Stomach (tissue), 9 donors: ENCODE data around the gene SERPIND1. TPM values are rescaled to one million over a fixed set of nuclear protein-coding genes. Genes with fewer than 3 reads are reported as not detected.

ENCODE experiments used
- DNase-seq, 2 donors: peaks; one replicate each; pipeline versions ENCODE4 v3.0.0 to v3.0.0-alpha.2; 2013 to 2019
- H3K27ac ChIP-seq, 5 donors: fragments of 200-600 bp in 4 of 5; sonication (generic) in 4 of 5; one replicate each; pipeline ENCODE4 v1.5.1; 2013 to 2019; ENCODE audit warnings: mild to moderate bottlenecking in 1 of 5, moderate library complexity in 1 of 5
- H3K27me3 ChIP-seq, 3 donors: fragments of 200-600 bp; sonication (generic); one replicate each; pipeline ENCODE4 v1.5.1; 2017 to 2019; ENCODE audit warnings: mixed run types in 1 of 3
- H3K36me3 ChIP-seq, 4 donors: fragments of 200-600 bp; sonication (generic); 1 replicate in 3 of 4; 2 replicates in 1 of 4; pipeline ENCODE4 v1.5.1; 2016 to 2019
- H3K4me1 ChIP-seq, 4 donors: fragments of 200-600 bp; sonication (generic); one replicate each; pipeline ENCODE4 v1.5.1; 2016 to 2019
- H3K4me3 ChIP-seq, 4 donors: fragments of 200-600 bp; sonication (generic) in 3 of 4; one replicate each; pipeline ENCODE4 v1.5.1; 2016 to 2019; ENCODE audit warnings: mild to moderate bottlenecking in 1 of 4
- H3K9me3 ChIP-seq, 4 donors: fragments of 200-600 bp; sonication (generic); one replicate each; pipeline ENCODE4 v1.5.1; 2016 to 2019
- CTCF ChIP-seq, 7 experiments: fragments of 450-650 bp in 4 of 7; fragments of 200-600 bp in 3 of 7; sonication (generic) in 3 of 7; IDR thresholded peaks; one replicate each; pipeline ENCODE4 v1.5.1; 2016 to 2019; ENCODE audit warnings: antibody characterized with exemption in 7 of 7, control low read depth in 2 of 7, mild to moderate bottlenecking in 1 of 7
- EP300 ChIP-seq: sonication (generic); formaldehyde crosslinking; IDR thresholded peaks from one replicate; pipeline ENCODE4 v1.6.1; 2017; ENCODE audit warnings: antibody characterized with exemption
- POLR2A ChIP-seq, 4 donors: fragments of 450-650 bp; IDR thresholded peaks; one replicate each; pipeline ENCODE4 v1.6.1; 2016; ENCODE audit warnings: antibody characterized with exemption in 4 of 4, control low read depth in 2 of 4, mild to moderate bottlenecking in 1 of 4, moderate library complexity in 1 of 4
- POLR2AphosphoS5 ChIP-seq, 3 donors: sonication (generic); formaldehyde crosslinking; IDR thresholded peaks; one replicate each; pipeline ENCODE4 v1.6.1; 2016; ENCODE audit warnings: antibody characterized with exemption in 3 of 3
- WGBS, 5 donors: extraction: QIAGEN DNeasy Blood & Tissue Kit in 3 of 5; methylation state at CpG; one replicate each; pipeline versions ENCODE4 v1.1.5 to v1.1.7; 2013 to 2018; 5-methylcytosine and 5-hydroxymethylcytosine counted together
- intact Hi-C: fragments of 100-400 bp; cut with DNase I; formaldehyde crosslinking; loops from one replicate; pipeline ENCODE4 v1.15.1; 2023; ENCODE audit warnings: low total_unique reads
- polyA plus RNA-seq, 3 donors: library from polyadenylated mRNA; stranded (reverse); fragments of 200-250 nt; gene quantifications; one replicate each; pipeline ENCODE4 v1.2.3, GENCODE V29; 2013
- total RNA-seq, 5 donors: library from RNA; depleted of rRNA; stranded (reverse); fragments of >200 nt; gene quantifications; one replicate each; pipeline versions ENCODE4 v1.1.0 to v1.2.3, GENCODE V29; 2014 to 2016
- donor health status: healthy with polysubstance abuse.
- donor health status: Bipolar disorder and iron deficiency.
- donor health status: healthy.

SERPIND1 gene
- total and polyA plus RNA-seq, 8 donors: 0.10 to 0.55 (median 0.46) TPM; not detected in 5

GRCh38 chr22:20742764-20743163 lies 31.1 kb upstream of the SERPIND1 start:
- no peaks in the 10 kb centered on the region for H3K9me3 ChIP-seq
- TF ChIP-seq CTCF (IDR thresholded peaks at IDR 0.05): no peak
- no peak for TF ChIP-seq EP300
- TF ChIP-seq POLR2A (IDR thresholded peaks at IDR 0.05): no peak
- TF ChIP-seq POLR2AphosphoS5 (IDR thresholded peaks at IDR 0.05): no peak
- H3K36me3 ChIP-seq: peaks cover 39 to 95% (median 83%) of the 10 kb centered on the region in 4 donors
- no peak for DNase-seq
- no peak overlapping the region for H3K4me3 ChIP-seq
- no peaks in the 10 kb centered on the region for H3K27me3 ChIP-seq
- 44 to 100% (median 67%) methylated on average over 2 of the region's 2 CpGs for WGBS, 5 donors
- no peak overlapping the region for H3K27ac ChIP-seq
- intact Hi-C loops: no loop called here
- peaks cover 0 to 10% (median 0%) of the 10 kb centered on the region in 4 donors for H3K4me1 ChIP-seq

- peaks cover 41 to 98% (median 91%) of the 10 kb centered on the region in 4 donors for H3K36me3 ChIP-seq
- no peaks in the 10 kb centered on the region for H3K9me3 ChIP-seq
- intact Hi-C loops: no loop called here
- WGBS, 5 donors: 90 to 96% (median 95%) methylated on average over 15 of the region's 15 CpGs
- H3K27me3 ChIP-seq: no peaks in the 10 kb centered on the region
- DNase-seq: no peak
- TF ChIP-seq POLR2A (IDR thresholded peaks at IDR 0.05) (no peak), POLR2AphosphoS5 (IDR thresholded peaks at IDR 0.05) (no peak), CTCF (IDR thresholded peaks at IDR 0.05) (no peak), EP300 (no peak)
- no peak overlapping the region for H3K4me3 ChIP-seq
- peaks cover 0 to 18% (median 2%) of the 10 kb centered on the region in 4 donors for H3K4me1 ChIP-seq
- no peak overlapping the region for H3K27ac ChIP-seq
Measured at GRCh38 chr22:20744456-20744855, 29.5 kb upstream of the SERPIND1 start.

- Histone ChIP-seq H3K27me3 (no peaks in the 10 kb centered on the region), H3K27ac (no peak overlapping the region), H3K36me3 (peaks cover 45 to 100% (median 98%) of the 10 kb centered on the region in 4 donors), H3K9me3 (no peaks in the 10 kb centered on the region), H3K4me1 (peaks cover 0 to 24% (median 3%) of the 10 kb centered on the region in 4 donors), H3K4me3 (no peak overlapping the region)
- intact Hi-C loops: no loop called here
- no peak for TF ChIP-seq POLR2A (IDR thresholded peaks at IDR 0.05)
- TF ChIP-seq CTCF (IDR thresholded peaks at IDR 0.05): no peak
- 84 to 92% (median 88%) methylated on average over 3 of the region's 3 CpGs for WGBS, 5 donors
- DNase-seq: no peak
Measured at GRCh38 chr22:20745119-20745518, 28.8 kb upstream of the SERPIND1 start.

- Histone ChIP-seq H3K9me3 (no peaks in the 10 kb centered on the region), H3K27me3 (no peaks in the 10 kb centered on the region), H3K36me3 (peaks cover 53 to 100% (median 99%) of the 10 kb centered on the region in 4 donors), H3K4me3 (no peak overlapping the region), H3K4me1 (peaks cover 0 to 34% (median 8%) of the 10 kb centered on the region in 4 donors), H3K27ac (no peak overlapping the region)
- intact Hi-C loops: no loop called here
- TF ChIP-seq EP300: no peak
- no peak for TF ChIP-seq CTCF (IDR thresholded peaks at IDR 0.05)
- TF ChIP-seq POLR2A (IDR thresholded peaks at IDR 0.05): no peak
- TF ChIP-seq POLR2AphosphoS5 (IDR thresholded peaks at IDR 0.05): no peak
- WGBS, 5 donors: 82 to 91% (median 87%) methylated on average over 9 of the region's 9 CpGs
- no peak for DNase-seq
Measured at GRCh38 chr22:20746431-20747189, 27.3 kb upstream of the SERPIND1 start.
